Motor neuron (in vitro differentiated cells): Measurements from ENCODE around the gene RMND1. TPM values are rescaled to one million over a fixed set of nuclear protein-coding genes. Genes with fewer than 3 reads are reported as not detected.

Experiments
- ATAC-seq, 8 experiments: fragments of 200-7000 bp; cut with Tn5 transposase; replicated peaks in 6 of 8; 2 replicates each; pipeline ENCODE4 v1.8.0; 2021; ENCODE audit warnings: mild to moderate bottlenecking in 8 of 8, moderate library complexity in 8 of 8
- H3K27ac ChIP-seq, 2 donors: fragments of 250-450 bp; sonication (Bioruptor Pico); 2 replicates each; pipeline ENCODE4 v1.9.0; 2021; ENCODE audit warnings: antibody characterized with exemption in 2 of 2, mild to moderate bottlenecking in 2 of 2, moderate library complexity in 1 of 2
- H3K4me1 ChIP-seq, 2 donors: fragments of 250-450 bp; sonication (Bioruptor Pico); replicated peaks in 1 of 2; 2 replicates each; pipeline ENCODE4 v1.6.1; 2021; ENCODE audit warnings: antibody characterized with exemption in 2 of 2, mild to moderate bottlenecking in 2 of 2, moderate library complexity in 1 of 2
- H3K4me3 ChIP-seq, 5 donors: fragments of 250-450 bp; sonication (Bioruptor Pico); 2 replicates each; pipeline ENCODE4 v1.9.0; 2021; ENCODE audit warnings: antibody characterized with exemption in 5 of 5, mild to moderate bottlenecking in 5 of 5, moderate library complexity in 4 of 5
- WGBS, 10 experiments: fragments of 450-650 bp; shearing (Covaris generic); methylation state at CpG; one replicate each; pipeline ENCODE4 v1.0.0; 2022; 5-methylcytosine and 5-hydroxymethylcytosine counted together
- in situ Hi-C, 9 experiments: fragments of 400-800 bp; cut with MboI; loops; one replicate each; pipeline ENCODE4 v1.15.0; 2021; ENCODE audit warnings: low sequenced_read_pairs in 9 of 9, low pct_unique_long_range_greater_than_20kb in 2 of 9; ENCODE audit not compliant: unreplicated experiment in 9 of 9
- total RNA-seq, 8 experiments: library from RNA; unstranded; fragments of 300-600 nt; gene quantifications; 2 replicates each; pipeline versions ENCODE4 v1.2.3 to v1.2.4, GENCODE V29; 2022

RMND1 gene, protein sequence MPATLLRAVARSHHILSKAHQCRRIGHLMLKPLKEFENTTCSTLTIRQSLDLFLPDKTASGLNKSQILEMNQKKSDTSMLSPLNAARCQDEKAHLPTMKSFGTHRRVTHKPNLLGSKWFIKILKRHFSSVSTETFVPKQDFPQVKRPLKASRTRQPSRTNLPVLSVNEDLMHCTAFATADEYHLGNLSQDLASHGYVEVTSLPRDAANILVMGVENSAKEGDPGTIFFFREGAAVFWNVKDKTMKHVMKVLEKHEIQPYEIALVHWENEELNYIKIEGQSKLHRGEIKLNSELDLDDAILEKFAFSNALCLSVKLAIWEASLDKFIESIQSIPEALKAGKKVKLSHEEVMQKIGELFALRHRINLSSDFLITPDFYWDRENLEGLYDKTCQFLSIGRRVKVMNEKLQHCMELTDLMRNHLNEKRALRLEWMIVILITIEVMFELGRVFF
- 10 to 100 TPM; 25.2 to 50.1 (median 36.4) TPM for total RNA-seq

DNA sequence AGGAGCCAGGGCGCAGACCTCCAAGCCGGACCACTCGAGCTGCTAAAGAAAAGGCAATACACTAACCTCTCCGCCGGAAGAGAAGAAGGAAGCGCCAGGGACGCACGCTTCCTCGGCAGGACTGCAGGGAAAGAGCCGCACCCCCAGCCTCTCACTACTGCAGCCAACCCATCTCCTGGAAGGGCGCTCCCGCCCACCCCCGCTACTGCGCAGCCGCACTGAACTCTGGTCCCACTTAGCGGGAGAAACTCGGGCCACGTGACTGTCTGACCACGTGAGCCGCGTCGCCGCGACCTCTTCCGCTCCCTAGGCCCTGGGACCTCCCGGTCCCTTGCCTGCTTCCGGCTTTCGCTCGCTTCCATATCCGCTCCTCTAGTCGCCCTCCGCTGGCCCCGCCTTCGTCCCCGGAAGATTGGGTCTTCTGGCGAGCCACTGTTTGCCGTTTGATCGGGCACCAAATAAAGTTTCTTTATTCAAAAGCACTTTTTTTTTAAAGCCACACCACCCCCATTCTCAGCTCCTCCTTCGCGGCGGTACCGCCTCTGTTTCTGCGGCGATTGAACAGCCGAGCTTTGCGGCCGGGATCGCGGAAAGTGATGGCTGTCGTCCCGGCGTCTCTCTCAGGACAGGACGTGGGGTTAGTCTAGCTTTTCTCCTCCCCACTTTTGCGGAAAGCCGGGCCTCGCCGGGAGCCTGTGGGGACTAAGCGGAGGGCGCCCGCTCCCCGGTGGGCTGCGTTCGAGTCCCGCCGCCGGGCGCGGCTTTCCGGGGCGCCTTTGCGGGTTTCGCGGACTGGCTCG lies at the start of gene RMND1:
TSS of gene RMND1 (minus strand) at position 177 of the 800 bp plus-strand sequence. CDS start 6,315 bp downstream, outside the sequence.
- in situ Hi-C loops, result no loop called here
- Histone ChIP-seq H3K4me3 (peak within 1 kb of the TSS; percentile 59 to 89 (median 69)), H3K4me1 (peaks cover 20 to 33% of the 10 kb centered on the region in 2 donors), H3K27ac (peak within 1 kb of the TSS; percentile 68 to 87)
- WGBS, 10 experiments, result 0 to 1% (median 0%) methylated on average over 4 to 18 of the region's 74 CpGs; no CpG with 5 or more reads in 4 of the 10 experiments
- ATAC-seq, result peak; percentile 92 to 98 (median 97)

DNA sequence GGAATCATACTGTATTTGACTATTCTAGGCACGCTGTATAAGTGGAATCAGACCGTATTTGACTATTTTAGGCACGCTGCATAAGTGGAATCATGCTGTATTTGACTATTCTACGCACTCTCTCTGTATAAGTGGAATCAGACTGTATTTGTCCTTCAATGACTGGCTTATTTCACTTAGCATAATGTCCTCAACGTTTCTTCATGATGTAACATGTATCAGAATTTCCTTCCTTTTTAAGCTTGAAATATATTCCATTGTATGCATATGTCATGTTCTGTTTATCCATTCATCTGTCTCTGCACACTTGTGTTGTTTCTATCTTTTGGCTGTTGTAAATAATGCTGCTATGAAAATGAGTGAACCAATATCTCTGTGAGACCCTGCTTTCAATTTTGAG lies 47.6 kb upstream of the RMND1 start:
- Histone ChIP-seq H3K27ac (no peak overlapping the region), H3K4me3 (no peak overlapping the region), H3K4me1 (no peaks in the 10 kb centered on the region)
- in situ Hi-C loops, result no loop called here
- WGBS, 10 experiments, result 0 to 89% (median 55%) methylated on average over 1 to 3 of the region's 5 CpGs; no CpG with 5 or more reads in 4 of the 10 experiments
- ATAC-seq, result no peak

DNA sequence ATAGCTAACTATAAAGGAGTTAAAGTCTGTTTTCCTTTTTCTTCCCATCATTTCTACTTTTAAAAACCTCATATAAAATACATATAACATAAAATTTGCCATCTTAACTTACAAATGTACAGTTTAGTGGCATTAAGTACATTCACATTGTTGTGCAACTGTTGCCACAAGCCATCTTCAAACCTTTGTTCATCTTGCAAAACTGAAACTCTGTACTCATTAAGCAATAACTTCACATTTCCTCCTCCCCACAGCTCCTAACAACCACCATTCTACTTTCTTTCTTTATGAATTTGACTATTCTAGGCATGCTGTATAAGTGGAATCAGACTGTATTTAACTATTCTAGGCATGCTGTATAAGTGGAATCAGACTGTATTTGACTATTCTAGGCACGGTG lies 46.4 kb upstream of the RMND1 start:
- in situ Hi-C loops, result no loop called here
- ATAC-seq, result no peak

GRCh38 chr6:151497905-151498304 lies 46.0 kb upstream of the RMND1 start:
- in situ Hi-C loops, result no loop called here
- H3K4me1 ChIP-seq, result peaks cover 0 to 3% of the 10 kb centered on the region in 2 donors
- ATAC-seq, result no peak
- no peak overlapping the region for H3K27ac ChIP-seq
- H3K4me3 ChIP-seq, result no peak overlapping the region

More for the DNA sequence above, 46.4 kb upstream of the RMND1 start:
- WGBS, 10 experiments, result 29 to 100% (median 86%) methylated on average over 1 of the region's 1 CpG; no CpG with 5 or more reads in 3 of the 10 experiments
- H3K4me3 ChIP-seq, result no peak overlapping the region
- H3K4me1 ChIP-seq, result peaks cover 0 to 2% of the 10 kb centered on the region in 2 donors
- no peak overlapping the region for H3K27ac ChIP-seq

DNA sequence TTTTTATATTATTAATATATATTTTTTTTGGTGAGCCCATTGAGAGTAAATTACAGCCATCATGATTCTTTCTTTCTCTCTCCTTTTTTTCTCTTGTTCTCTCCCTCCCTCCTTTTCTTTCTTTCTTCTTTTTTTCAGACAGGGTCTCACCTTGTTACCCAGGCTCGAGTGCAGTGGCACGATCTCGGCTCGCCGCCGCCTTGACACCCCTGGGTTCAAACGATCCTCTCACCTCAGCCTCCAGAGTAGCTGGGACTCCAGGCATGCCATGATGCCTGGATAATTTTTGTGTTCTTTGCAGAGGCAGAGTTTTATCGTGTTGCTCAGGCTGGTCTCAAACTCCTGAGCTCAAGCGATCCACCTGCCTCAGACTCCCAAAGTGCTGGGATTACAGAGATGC lies 43.5 kb upstream of the RMND1 start:
- H3K4me1 ChIP-seq, result peaks cover 0 to 3% of the 10 kb centered on the region in 2 donors
- no peak overlapping the region for H3K27ac ChIP-seq
- ATAC-seq, result no peak
- H3K4me3 ChIP-seq, result no peak overlapping the region
- WGBS, 10 experiments, result 76 to 95% (median 89%) methylated on average over 4 to 9 of the region's 9 CpGs; no CpG with 5 or more reads in 1 of the 10 experiments
- in situ Hi-C loops, result no loop called here

- in situ Hi-C loops, result no loop called here
- no peak overlapping the region for H3K27ac ChIP-seq
- 0 to 80% (median 20%) methylated on average over 1 to 4 of the region's 4 CpGs for WGBS, 10 experiments
- peak overlapping the region; percentile 46 to 77 (median 66) for H3K4me3 ChIP-seq
- no peak for ATAC-seq
- H3K4me1 ChIP-seq, result peaks cover 0 to 3% of the 10 kb centered on the region in 2 donors
Measured at GRCh38 chr6:151494936-151495320, 43.0 kb upstream of the RMND1 start.

GRCh38 chr6:151494235-151494935 lies 42.5 kb upstream of the RMND1 start:
- H3K4me1 ChIP-seq, result peaks cover 0 to 3% of the 10 kb centered on the region in 2 donors
- no peak overlapping the region for H3K27ac ChIP-seq
- H3K4me3 ChIP-seq, result peak overlapping the region; percentile 46 to 77 (median 66)
- WGBS, 10 experiments, result 0 to 19% (median 3%) methylated on average over 2 to 23 of the region's 43 CpGs; no CpG with 5 or more reads in 3 of the 10 experiments
- in situ Hi-C loops, result no loop called here
- peak; percentile 12 to 64 (median 36) for ATAC-seq

- peak within 1 kb of the TSS; percentile 46 to 77 (median 66) for H3K4me3 ChIP-seq
- H3K4me1 ChIP-seq, result peaks cover 0 to 3% of the 10 kb centered on the region in 2 donors
- in situ Hi-C loops, result no loop called here
- 0 to 1% (median 0%) methylated on average over 2 to 15 of the region's 58 CpGs; no CpG with 5 or more reads in 6 of the 10 experiments for WGBS, 10 experiments
- ATAC-seq, result peak; percentile 66 to 91 (median 85)
- no peak within 1 kb of the TSS for H3K27ac ChIP-seq
Measured at GRCh38 chr6:151493804-151494234, 41.9 kb upstream of the RMND1 start, which contains the start of gene CCDC170. Gene CCDC170, plus strand, starts transcription at chr6:151494017. Its CDS starts 112 bp downstream, at chr6:151494129.

GRCh38 chr6:151493161-151493803 lies 41.4 kb upstream of the RMND1 start:
- ATAC-seq, result peak in 6 of 8 experiments; percentile 1 to 79 (median 26)
- H3K4me1 ChIP-seq, result peaks cover 0 to 3% of the 10 kb centered on the region in 2 donors
- H3K27ac ChIP-seq, result no peak overlapping the region
- in situ Hi-C loops, result no loop called here
- peak overlapping the region; percentile 46 to 77 (median 66) for H3K4me3 ChIP-seq
- WGBS, 10 experiments, result 28 to 87% (median 51%) methylated on average over 1 to 12 of the region's 16 CpGs

DNA sequence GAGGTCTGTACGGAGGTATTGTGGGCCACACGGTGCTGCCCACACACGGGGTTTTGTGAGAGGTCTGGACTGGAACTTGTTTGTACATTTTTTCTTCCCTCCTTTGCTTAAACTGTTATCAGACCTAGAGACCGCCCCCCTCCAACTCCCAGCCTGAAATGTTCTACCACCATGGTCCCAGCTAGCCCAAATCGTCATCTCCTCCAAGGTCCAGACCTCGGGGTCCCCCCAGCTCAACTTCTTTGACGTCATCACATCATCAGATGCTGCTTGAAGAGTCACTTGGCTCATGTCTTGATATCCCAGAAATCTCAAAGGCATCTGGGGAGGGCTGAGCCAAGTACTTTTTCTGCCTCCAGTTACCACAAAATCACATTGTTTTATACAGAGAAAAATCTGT lies 39.1 kb upstream of the RMND1 start:
- 0 to 100% (median 81%) methylated on average over 1 to 7 of the region's 7 CpGs; no CpG with 5 or more reads in 1 of the 10 experiments for WGBS, 10 experiments
- no peak for ATAC-seq
- no peak overlapping the region for H3K4me3 ChIP-seq
- in situ Hi-C loops, result no loop called here
- H3K27ac ChIP-seq, result no peak overlapping the region
- peaks cover 0 to 3% of the 10 kb centered on the region in 2 donors for H3K4me1 ChIP-seq

GRCh38 chr6:151488226-151488625 lies 36.3 kb upstream of the RMND1 start:
- in situ Hi-C loops, result no loop called here
- ATAC-seq, result no peak
- 0 to 93% (median 63%) methylated on average over 1 to 2 of the region's 2 CpGs; no CpG with 5 or more reads in 2 of the 10 experiments for WGBS, 10 experiments
- Histone ChIP-seq H3K27ac (no peak overlapping the region), H3K4me1 (peaks cover under 1 to 2% of the 10 kb centered on the region in 2 donors), H3K4me3 (no peak overlapping the region)

- in situ Hi-C loops, result no loop called here
- no peak overlapping the region for H3K27ac ChIP-seq
- H3K4me1 ChIP-seq, result peaks cover 0 to 2% of the 10 kb centered on the region in 2 donors
- no peak overlapping the region for H3K4me3 ChIP-seq
- peak in 3 of 8 experiments; percentile 18 to 68 (median 37) for ATAC-seq
Measured at GRCh38 chr6:151483994-151484393, 32.1 kb upstream of the RMND1 start.
